NCI-H1105 treated with DMSO at 0.1 percent for 48 hours (cell line): Measurements from ENCODE around the gene RENBP.
A peak's percentile ranks its signal among the peaks of the same experiment; 100 is the strongest.

ENCODE experiments used
- DNase-seq: peaks from one replicate; lab custom pipeline; 2025; lab: John Stamatoyannopoulos, UW

The RENBP gene

DNA sequence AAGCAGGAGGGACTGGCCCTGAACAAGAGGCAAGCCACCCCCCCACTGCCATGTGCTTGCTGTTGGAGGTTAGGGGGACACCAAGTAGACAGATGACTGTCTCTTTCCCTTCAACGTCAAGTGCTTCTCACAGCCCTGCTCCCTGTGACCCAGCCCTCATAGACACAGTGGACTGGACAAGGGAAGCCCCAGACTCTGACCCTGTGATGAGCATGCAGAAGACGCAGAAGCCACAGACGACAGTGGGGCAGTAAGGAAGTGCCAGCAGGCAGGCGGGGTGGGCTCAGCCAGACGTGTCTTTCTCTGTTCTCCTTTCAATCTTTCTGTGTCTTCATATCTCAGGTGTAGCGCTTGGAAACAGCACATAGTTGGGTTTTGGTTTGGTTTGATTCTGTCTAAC, 56.1 kb downstream of the RENBP start:
- DNase-seq = no peak

- DNase-seq = no peak
Measured at GRCh38 chrX:153887385-153887784, 57.1 kb downstream of the RENBP start.

DNA sequence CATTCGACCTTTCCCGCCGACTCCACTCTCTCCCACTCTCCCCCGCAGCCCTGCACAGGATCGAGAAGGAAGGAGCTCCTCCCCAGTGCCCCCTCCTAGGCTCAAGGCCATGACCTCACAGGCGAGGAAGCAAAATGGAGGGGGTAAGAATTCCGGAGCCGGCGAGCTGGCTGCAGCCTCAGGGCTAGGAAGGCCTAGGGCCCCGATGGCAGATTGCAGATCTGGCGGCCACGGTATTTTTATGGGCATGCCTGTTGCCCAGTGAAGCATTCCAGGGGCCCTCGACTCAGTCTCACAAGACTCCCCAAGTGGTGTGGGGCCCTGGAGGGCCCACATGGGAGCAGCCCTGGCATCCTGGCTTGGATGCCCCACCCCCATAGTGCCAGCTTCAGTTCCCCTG, 57.5 kb downstream of the RENBP start:
- no peak for DNase-seq

DNA sequence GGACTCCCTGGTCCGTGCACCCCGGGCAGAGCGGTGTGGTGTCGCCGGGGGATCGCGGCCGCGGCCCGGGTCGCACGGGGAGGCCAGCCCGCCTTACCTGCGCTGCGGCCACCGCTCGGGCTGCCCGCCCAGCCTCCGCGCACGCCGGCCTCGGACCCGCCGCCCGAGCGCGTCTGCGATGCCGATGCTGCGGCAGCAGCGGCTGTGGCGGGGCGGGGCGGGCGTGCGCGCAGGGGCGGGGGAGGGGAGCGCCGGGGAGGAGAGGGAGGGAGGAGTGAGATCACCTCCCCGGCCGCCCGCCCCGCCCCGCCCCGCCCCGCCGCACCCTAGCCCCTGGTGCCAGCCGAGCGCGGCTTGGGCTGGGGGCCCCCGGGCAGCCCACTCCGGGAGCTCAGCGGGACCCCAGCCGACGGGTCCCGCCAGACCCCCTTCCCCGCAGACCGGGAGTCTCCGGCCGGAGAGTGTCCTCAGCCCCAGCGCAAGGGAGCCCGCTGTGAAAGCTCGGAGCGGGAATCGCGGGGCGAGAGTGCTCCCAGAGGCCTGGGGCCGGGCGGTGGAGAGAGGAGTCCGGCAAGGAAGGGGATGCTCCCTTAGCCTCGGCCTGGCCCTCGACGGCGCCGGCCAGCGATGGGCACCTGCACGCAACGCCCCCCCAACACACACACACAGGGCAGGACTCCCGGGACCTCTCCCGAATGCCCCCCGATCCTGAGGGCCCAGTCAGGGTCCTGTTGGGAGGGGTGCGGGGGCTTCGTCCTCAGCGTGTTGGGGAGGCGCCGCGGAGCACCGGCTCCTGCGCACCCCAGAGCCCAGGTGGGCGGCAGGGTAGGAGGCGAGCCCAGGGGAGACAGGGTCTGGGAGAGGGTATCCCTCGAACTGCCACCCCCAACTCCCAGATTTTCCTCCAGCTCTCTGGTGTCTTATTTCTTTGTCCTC, 58.2 kb downstream of the RENBP start, which contains the start of gene L1CAM:
Gene L1CAM (minus strand): TSS at position 206 of the 936 bp plus-strand sequence. CDS start 10,337 bp downstream, outside the sequence.
- DNase-seq = peak; percentile 35
